ENCODE measurements around the gene MAN1C1.

MAN1C1 gene

DNA sequence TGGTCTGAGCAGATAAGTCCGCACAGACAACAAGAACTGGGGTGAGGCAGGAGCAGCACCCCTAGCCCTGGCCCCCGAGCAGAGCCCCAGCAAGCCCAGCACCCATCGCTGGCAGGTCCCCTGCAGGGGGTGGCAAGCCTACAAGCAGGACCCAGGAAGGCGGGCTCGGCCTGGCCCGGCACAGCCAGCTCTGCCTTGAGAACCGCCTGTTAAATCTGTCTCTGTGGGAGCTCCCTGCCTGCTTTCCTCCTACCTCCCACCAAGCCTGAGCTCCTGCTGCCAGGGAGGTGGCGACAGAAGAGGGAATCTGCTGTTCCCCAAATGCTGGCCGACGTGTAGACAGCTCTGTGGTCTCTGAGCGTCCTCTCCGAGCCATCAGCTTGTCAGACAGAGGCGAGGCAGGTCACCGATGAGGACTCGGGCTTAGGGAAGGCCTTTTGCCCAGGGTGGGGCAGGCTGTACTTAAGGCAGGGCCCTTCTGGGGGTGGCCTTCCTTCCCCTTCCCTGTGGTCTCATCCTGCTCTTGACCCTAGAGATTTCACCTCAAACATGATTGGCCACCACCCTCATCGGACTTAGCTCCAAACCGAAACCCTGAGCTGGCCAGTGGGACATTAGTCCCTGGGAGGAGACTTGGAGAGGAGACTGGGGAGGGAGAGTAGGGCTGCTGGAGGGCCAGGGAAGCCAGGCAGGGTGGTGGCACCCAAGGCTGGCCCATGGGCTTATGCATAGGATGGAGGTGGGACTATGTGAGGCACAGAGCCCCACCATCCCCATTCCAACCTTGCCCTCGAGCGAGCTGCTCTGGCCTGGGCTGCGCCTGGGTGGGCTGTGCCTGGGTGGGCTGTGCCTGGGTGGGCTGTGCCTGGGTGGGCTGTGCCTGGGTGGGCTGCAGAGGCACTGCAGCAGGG, 191.1 kb downstream of the MAN1C1 start:
- no peak for DNase-seq

DNA sequence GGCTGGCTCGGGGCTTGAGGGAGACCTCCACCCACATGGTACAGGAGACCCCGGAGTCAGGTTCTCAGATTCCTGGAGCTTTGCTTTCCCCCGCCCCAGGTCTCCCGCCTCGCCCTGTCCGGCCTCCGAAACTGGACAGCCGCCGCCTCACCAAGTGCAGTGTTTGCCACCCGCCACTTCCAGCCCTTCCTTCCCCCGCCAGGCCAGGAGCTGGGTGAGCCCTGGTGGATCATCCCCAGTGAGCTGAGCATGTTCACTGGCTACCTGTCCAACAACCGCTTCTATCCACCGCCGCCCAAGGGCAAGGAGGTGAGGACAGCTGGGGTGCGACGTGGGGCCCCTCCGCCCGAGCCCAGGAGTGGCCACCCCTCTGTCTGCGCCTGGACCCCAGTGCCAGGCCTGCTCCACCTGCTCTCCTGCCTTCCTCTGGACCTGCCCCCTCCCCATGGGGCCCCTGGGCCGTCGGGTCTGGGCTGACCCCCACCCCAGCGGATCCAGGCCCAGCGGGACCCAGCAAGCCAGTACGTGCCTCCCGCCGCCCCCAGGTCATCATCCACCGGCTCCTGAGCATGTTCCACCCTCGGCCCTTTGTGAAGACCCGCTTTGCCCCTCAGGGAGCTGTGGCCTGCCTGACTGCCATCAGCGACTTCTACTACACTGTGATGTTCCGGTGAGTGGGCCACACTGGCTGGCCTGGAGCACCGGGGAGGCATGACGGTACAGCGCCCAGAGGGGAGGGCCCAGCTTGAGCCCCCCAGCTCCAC, 192.1 kb downstream of the MAN1C1 start:
- DNase-seq: no peak

DNA sequence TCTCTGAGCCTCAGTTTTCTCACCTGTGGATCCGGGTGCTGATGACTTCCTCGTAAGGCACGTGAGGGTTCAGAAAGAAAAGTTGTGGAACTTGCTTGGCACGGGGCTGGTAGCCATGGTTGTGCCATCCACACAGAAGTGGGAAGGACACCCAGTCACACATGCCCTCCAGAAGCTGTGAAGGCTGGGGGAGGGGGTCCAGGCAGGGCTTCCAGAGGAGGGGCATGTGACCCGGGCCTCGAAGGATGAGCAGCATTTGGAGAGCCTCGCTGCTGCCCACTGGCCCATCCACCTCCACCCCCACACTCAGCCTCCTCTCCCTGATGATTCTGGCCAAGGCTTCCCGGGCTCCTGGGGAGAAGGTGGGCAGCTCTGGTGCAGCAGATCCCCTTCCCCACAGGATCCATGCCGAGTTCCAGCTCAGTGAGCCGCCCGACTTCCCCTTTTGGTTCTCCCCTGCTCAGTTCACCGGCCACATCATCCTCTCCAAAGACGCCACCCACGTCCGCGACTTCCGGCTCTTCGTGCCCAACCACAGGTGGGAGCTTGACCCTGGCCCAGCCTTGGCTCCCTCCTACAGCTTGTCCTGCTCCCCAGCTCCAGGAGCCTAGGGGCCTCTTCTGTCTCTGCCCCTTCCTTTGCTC, 192.8 kb downstream of the MAN1C1 start:
- peak; percentile 37 for DNase-seq

DNA sequence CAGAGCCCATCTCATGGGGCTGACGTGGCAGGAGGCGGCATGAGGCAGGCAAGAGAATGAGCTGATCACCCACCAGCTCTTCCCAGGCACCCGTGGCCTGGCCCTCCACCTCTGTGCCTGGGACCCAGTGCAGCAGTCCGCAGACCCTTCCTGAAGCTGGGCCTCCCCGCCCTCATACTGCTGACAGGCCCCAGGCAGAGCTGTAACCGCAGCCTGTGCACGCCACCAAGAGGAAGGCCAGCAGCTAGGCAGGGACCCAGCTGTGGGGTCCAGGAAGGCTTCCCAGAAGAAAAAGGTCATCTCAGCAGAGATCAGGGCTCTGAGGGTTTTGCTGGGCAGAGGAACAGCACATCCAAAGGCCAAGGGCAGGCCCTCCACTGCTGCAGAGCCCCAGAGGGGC, 193.3 kb downstream of the MAN1C1 start:
- no peak for DNase-seq

GRCh38 chr1:25810341-25811299, 194.0 kb downstream of the MAN1C1 start:
- peak; percentile 76 for DNase-seq

DNA sequence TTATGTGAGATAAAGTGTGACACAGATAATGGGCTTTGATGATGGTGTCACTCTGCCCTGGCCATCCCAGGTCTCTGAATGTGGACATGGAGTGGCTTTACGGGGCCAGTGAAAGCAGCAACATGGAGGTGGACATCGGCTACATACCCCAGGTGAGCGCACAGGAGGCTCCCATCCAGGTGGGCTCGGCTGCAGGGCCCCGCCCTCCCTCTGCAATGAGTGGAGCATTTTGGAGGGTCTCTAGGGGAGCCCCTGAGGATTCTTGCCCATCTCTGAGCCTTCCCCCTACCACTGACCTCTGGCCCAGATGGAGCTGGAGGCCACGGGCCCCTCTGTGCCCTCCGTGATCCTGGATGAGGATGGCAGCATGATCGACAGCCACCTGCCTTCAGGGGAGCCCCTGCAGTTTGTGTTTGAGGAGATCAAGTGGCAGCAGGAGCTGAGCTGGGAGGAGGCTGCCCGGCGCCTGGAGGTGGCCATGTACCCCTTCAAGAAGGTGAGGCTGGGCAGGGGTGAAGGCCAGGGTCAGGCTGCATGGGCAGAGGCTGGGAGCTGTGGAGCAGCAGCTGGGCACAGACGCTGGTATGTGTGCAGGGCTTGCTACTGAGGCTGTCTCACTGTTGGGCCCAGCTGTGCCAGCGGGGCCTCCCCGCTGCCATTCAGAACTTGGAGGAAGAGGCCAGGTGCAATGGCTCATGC, 194.9 kb downstream of the MAN1C1 start:
- DNase-seq: no peak

DNA sequence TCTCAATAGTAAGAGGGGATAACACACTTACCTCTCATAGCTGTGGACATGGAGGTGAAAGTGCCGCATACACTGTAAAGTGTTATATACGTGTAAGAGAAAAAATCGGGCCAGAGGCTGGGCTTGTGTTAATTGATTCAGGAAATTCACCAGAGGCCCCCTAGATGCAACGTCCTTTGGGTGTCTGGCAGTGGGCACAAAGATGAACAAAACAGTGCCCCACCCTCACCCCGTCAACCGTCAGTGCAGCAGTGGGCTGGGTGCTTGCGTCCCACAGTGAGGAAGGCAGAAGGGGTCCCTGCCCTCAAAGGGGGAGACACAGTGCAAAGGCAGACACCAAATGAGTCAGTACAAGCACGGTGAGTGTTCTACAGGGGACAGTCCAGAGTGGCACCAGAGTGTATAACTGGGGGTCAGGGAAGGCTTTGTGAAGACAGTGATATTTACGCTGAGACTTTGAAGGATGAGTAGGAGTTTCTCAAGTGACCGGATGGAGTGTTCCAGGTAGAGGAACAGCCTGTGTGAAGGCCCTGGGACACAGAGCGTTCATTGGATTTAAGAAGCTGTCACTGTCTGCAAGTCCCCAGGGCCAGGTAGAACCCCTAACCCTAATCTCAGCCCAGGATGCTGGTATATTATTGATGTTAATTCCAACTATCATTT, 196.6 kb downstream of the MAN1C1 start:
- no peak for DNase-seq

DNA sequence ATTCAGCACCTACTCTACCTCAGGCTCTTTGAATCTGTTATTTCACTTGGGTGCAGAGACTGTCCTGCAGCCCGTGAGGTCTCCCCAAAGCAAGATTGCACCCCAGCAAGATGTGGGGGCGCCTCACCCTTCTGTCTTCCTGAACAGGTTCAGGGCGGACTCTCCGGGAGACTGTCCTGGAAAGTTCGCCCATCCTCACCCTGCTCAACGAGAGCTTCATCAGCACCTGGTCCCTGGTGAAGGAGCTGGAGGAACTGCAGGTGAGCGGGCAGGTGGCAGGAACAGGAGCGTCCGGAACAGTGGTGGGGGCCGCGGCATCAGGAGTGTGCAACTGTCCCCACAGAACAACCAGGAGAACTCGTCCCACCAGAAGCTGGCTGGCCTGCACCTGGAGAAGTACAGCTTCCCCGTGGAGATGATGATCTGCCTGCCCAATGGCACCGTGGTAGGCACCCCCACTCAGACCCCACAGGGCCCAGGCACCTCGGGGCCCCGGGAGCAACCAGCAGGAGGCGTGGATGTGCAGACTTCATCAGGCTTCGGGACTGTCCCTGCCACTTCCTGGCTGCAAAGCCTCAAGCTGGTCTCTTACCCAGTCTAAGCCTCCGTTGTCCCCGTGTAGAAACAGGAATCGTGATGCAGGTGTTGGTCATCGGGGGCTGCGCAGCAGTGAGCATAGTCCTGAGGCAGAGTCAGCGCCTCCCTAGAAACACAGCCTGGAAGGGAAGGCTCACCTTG, 197.3 kb downstream of the MAN1C1 start:
- DNase-seq: no peak

GRCh38 chr1:25814549-25815087, 198.0 kb downstream of the MAN1C1 start:
- DNase-seq: no peak

DNA sequence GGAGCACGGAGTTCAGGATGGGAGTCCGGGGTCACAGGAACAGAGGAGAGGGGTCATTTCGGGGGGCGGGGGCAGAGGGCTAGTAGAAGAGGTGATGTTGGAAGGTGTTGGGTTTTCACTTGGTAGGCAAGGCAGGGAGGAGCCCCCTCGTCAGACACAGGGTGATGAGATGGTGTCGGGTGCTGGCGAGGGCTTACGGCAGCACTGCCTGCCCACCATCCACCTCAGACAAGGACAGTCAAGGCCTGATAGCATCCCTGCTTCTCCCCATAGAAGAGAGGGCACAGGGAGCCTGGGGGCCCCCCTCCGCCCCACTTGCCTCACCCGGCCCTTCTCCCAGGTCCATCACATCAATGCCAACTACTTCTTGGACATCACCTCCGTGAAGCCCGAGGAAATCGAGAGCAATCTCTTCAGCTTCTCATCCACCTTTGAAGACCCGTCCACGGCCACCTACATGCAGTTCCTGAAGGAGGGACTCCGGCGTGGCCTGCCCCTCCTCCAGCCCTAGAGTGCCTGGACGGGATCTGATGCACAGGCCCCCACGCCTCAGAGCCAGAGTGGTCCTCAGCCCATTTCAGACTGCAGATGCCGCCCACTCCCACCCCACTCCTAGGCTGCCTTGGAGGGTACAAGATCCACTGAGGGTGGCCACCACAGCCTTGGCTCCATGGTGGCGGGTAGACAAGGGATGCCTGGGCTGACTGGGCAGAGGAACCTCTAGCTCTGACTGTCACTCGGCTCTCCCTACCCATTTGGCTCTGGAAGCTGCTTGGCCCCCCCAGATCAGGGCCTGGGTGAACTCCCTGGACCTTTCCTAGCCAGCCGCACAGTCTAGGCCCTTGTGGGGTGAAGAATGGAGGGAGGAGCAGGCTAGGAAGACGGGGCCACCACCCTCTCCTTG, 198.9 kb downstream of the MAN1C1 start:
- DNase-seq: no peak

GRCh38 chr1:25816112-25816718, 199.6 kb downstream of the MAN1C1 start:
- DNase-seq: no peak

DNA sequence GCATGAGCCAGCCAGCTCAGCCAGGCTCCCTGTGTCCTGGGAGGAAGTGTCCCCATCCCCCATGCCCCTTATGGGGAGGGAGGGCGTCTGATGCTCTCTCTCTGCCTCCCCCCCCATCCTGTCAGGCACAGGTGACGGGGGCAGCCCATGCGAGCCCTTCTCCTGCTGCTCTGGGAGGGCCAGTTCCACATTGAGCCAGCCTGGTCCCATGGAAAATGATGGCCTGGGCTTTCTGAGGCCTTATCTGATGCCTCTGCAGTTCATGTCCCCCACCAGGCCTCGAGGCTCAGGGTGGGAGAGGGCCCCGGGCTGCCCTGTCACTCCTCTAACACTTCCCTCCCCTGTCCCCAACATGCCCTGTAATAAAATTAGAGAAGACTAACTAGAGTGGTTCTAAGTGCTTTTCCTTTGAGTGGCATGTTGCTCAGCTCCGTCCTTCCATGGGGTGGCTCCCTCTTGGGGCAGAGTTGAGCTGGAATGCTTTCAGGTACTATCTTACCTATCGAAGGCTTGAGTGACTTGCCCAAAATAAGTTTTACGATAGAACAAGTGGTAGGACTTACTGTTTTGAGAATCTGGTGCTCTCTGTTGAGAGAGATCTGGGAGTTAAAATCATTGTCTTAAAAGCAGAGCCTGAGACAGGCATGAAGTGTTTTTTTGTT, 201.4 kb downstream of the MAN1C1 start:
- DNase-seq: peak; percentile 27

DNA sequence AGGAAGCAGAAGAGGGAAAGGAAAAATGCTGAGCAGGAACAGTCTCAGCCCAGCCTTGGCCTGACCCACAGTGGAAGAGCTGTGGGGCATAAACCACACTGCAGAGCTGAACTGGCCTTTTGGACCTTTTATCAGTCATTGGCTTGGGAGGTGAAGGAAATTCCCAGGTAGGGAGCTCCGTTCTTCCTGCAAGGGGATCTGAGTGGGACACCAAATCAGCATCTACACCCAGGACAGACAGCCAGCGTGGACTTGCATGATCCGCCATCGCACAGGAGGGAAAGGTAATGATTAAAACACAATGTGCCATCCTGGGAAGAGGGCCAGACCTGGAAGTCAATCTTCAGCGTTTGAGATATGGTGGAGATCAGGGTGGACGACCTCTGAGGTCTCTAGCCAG, 202.0 kb downstream of the MAN1C1 start:
- DNase-seq: no peak

- peak; percentile 87 for DNase-seq
Observed at GRCh38 chr1:25819491-25820246, 203.1 kb downstream of the MAN1C1 start, which contains the start of gene MTFR1L. Gene MTFR1L, plus strand, starts transcription at chr1:25819954. Its CDS starts 3,151 bp downstream, at chr1:25823105.

DNA sequence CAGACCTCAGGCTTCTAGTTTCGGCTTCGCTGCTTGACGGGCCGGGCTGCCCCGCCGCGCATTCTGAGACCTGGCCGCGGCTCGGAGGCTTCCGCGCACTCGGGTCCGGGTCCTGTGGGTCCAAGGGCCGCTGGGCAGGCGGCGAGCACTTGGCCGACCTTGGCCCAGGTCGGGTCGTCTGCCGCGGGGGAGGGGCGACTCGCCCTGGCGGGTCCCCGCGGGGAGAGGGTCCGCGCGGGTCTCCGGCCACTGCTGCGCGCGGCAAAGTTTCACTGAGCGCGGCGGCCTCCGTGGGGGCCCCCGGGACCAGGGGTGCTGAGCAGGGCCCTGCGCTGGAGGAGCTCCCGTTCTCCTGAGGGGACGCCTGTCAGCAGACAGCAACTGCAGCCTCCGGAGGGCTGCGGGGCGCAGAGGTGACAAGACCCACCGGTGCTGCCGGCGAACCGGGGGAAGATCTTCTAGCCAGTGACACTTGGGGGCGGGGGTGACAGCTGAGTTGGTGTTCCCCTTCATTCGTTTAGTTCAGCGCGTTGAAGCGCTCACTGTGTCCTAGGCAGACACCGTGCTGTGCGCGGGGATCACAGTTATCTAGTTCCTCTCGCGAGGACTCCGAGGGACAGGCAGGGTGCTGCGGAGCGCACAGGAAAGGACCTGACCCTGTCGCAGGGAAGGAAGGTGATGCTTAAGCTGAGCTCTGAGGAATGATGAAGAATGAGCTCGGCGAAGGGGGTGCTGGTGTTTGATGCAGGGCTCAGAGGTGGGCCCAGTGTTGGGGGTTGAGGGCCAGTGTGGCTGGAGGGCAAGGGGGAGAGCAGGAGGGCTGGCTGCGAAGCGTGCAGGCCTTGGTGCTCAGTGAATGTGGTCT, 203.9 kb downstream of the MAN1C1 start:
- peak; percentile 74 for DNase-seq

DNA sequence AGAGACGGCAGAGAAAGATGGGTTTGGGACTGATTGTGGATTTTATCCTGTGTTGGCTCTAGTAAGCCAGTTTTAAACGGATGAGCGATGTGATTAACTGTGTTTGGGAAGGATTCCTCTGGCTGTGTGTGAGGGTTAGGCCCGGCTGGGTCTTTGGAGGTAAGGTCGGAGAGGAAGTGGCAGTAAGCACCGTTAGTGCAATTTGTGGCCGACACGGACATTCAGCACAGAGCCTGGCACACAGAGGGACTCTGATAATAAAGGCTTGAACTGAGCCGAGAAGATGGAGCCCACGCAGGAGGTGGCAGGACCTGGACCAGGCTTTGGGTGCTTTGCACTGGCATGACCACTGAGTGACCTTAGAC, 204.5 kb downstream of the MAN1C1 start:
- peak; percentile 55 for DNase-seq

All from OCI-M1 (cell line).